Left lung (tissue), 10 donors: ENCODE data around the gene PRKCE. TPM values are rescaled to one million over a fixed set of nuclear protein-coding genes. Genes with fewer than 3 reads are reported as not detected.

Source experiments
- ATAC-seq: fragments of 200-7000 bp; cut with Tn5 transposase; one replicate; pipeline ENCODE4 v1.9.1; 2020; ENCODE audit warnings: moderate library complexity
- DNase-seq, 4 donors: peaks; one replicate each; pipeline ENCODE4 v3.0.0-alpha.2; 2013 to 2020
- H3K27ac ChIP-seq, 2 donors: fragments of 200-600 bp; sonication (generic) in 1 of 2; one replicate each; pipeline versions ENCODE4 v1.5.0 to v1.8.0; 2020 to 2021
- H3K27me3 ChIP-seq, 2 donors: fragments of 200-600 bp; sonication (generic) in 1 of 2; one replicate each; pipeline versions ENCODE4 v1.5.0 to v1.8.0; 2020 to 2021
- H3K36me3 ChIP-seq, 2 donors: fragments of 200-600 bp; sonication (generic) in 1 of 2; one replicate each; pipeline versions ENCODE4 v1.5.0 to v1.8.0; 2020 to 2021
- H3K4me1 ChIP-seq, 2 donors: fragments of 200-600 bp; one replicate each; pipeline ENCODE4 v1.8.0; 2021
- H3K4me3 ChIP-seq, 2 donors: fragments of 200-600 bp; sonication (generic) in 1 of 2; one replicate each; pipeline versions ENCODE4 v1.5.0 to v1.8.0; 2020 to 2021; ENCODE audit warnings: mild to moderate bottlenecking in 1 of 2
- H3K9me3 ChIP-seq, 2 donors: fragments of 200-600 bp; sonication (generic) in 1 of 2; one replicate each; pipeline versions ENCODE4 v1.5.0 to v1.8.0; 2020 to 2021
- CTCF ChIP-seq, 2 donors: fragments of 200-600 bp; sonication (generic) in 1 of 2; IDR thresholded peaks; one replicate each; pipeline versions ENCODE4 v1.5.0 to v1.8.0; 2021; ENCODE audit warnings: antibody characterized with exemption in 2 of 2
- intact Hi-C, 2 donors: fragments of 100-400 bp; cut with DNase I; formaldehyde crosslinking; loops; one replicate each; pipeline versions ENCODE4 v1.11.2 to v1.14.2; 2022
- polyA plus RNA-seq, 6 donors: library from polyadenylated mRNA; unstranded; fragments of 120-200 nt; gene quantifications; one replicate each; pipeline ENCODE4 v1.2.1, GENCODE V29; 2013; ENCODE audit not compliant: insufficient read length in 6 of 6
- total RNA-seq, 2 donors: library from RNA; stranded (reverse); fragmentation: NEBNext Ultra II Directional; extraction: Animal tissue kit (Norgen Biotek cat#: 25700); gene quantifications; one replicate each; pipeline ENCODE4 v1.2.1, GENCODE V29; 2021
- donor health status: DM: no; HTN: yes; CAD: no.
- donor health status: DM: no; HTN: no; CAD: no.

Gene PRKCE
- total and polyA plus RNA-seq, 8 donors: 12.0 to 56.9 (median 14.7) TPM

- H3K4me1 ChIP-seq: peaks cover 0 to 18% of the 10 kb centered on the region in 2 donors
- intact Hi-C loops: loop anchor here in 1 of 2 donors (10.0 kb wide), 1 partner anchor 286 kb away; no protein-coding TSS in a partner anchor
- no peaks in the 10 kb centered on the region for H3K27me3 ChIP-seq
- no peak for DNase-seq
- TF ChIP-seq CTCF (IDR thresholded peaks at IDR 0.05): no peak
- H3K27ac ChIP-seq: peak overlapping the region in 1 of 2 donors; percentile 10
- no peaks in the 10 kb centered on the region for H3K36me3 ChIP-seq
- no peak overlapping the region for H3K4me3 ChIP-seq
- H3K9me3 ChIP-seq: no peaks in the 10 kb centered on the region
- no peak for ATAC-seq
These were observed 278.9 kb downstream of the PRKCE start for GRCh38 chr2:45930396-45930792.

GRCh38 chr2:45932278-45932975 lies 281.0 kb downstream of the PRKCE start:
- no peaks in the 10 kb centered on the region for H3K36me3 ChIP-seq
- no peak for ATAC-seq

DNA sequence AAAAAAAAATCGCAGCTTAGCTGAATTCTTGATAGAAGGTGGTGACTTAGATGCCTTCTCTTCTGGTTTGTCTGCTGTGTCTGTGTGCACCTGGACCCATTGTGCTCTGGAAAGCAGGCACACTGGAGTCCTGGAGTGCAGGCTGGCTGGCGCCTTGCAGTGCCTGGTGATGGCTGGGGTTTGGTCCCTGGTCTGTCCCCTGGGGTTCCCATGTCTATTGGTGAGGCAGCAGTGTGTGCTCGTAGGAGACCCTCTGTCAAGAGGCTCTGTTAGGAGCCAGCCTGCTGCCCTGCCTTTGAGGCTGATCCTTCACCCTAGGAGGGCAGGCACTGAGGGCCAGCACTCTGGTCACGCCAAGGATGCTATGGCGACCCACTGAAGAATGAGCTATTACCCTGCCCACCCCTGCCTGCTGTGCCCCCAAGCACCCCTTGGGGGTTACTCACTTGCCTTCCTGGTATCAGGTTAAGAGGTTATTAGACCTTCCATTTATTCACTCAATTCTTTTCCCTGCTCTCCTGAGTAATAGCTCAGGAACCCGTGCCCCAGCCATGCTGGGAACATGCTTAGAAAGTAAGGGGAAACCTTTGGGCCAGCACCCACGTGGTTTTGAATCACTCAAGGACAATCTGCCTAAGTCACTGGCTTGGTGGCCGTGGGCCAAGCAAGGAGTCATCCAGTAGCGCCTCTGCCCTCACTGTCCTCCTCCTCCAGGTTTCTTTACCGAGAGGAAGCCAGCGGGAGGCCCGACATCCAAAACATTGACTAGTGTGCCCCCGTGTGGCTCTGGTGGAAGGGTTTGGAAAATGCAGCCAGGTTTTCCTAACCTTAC lies 284.5 kb downstream of the PRKCE start:
- peak; percentile 92 for ATAC-seq
- Histone ChIP-seq H3K9me3 (no peaks in the 10 kb centered on the region), H3K27me3 (no peaks in the 10 kb centered on the region), H3K36me3 (no peaks in the 10 kb centered on the region), H3K4me1 (peaks cover 15 to 33% of the 10 kb centered on the region in 2 donors), H3K27ac (peak overlapping the region; percentile 22 to 53), H3K4me3 (no peak overlapping the region)
- intact Hi-C loops: loop anchor here (5.0 to 10.0 kb wide), 2 partner anchors 291 to 294 kb away; no protein-coding TSS in a partner anchor
- peak; percentile 60 to 71 for TF ChIP-seq CTCF (IDR thresholded peaks at IDR 0.05)
- DNase-seq: peak; percentile 76 to 94 (median 90)

More at GRCh38 chr2:45932278-45932975, 281.0 kb downstream of the PRKCE start:
- intact Hi-C loops: loop anchor here in 1 of 2 donors (10.0 kb wide), 1 partner anchor 288 kb away; no protein-coding TSS in a partner anchor
- Histone ChIP-seq H3K9me3 (no peaks in the 10 kb centered on the region), H3K4me3 (no peak overlapping the region), H3K27me3 (no peaks in the 10 kb centered on the region), H3K27ac (no peak overlapping the region), H3K4me1 (peaks cover 4 to 30% of the 10 kb centered on the region in 2 donors)
- no peak for DNase-seq
- TF ChIP-seq CTCF (IDR thresholded peaks at IDR 0.05): no peak

DNA sequence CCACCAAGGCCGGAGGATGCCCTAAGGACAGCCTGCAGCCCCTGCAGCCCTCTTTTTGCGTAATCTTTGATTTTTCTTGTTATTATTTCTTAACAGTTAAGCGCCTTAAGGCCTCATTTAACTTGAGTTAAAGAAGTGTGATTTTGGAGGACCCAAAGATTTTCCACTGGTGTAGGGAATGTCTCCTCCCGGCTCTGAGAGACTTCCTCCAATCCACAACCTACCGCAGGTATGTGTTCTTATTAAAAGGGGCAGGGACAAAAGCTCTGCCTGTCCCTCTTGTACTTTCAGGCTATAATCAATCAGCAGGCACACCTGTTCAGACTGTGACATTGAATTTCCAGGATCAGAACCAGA lies 285.1 kb downstream of the PRKCE start:
- H3K36me3 ChIP-seq: no peaks in the 10 kb centered on the region
- no peak for DNase-seq
- peaks cover 15 to 35% of the 10 kb centered on the region in 2 donors for H3K4me1 ChIP-seq
- no peak overlapping the region for H3K4me3 ChIP-seq
- no peaks in the 10 kb centered on the region for H3K9me3 ChIP-seq
- peak overlapping the region in 1 of 2 donors; percentile 1 for H3K27ac ChIP-seq
- ATAC-seq: no peak
- no peak for TF ChIP-seq CTCF (IDR thresholded peaks at IDR 0.05)
- intact Hi-C loops: loop anchor here (5.0 to 10.0 kb wide), 2 partner anchors 292 to 294 kb away; no protein-coding TSS in a partner anchor
- H3K27me3 ChIP-seq: no peaks in the 10 kb centered on the region

DNA sequence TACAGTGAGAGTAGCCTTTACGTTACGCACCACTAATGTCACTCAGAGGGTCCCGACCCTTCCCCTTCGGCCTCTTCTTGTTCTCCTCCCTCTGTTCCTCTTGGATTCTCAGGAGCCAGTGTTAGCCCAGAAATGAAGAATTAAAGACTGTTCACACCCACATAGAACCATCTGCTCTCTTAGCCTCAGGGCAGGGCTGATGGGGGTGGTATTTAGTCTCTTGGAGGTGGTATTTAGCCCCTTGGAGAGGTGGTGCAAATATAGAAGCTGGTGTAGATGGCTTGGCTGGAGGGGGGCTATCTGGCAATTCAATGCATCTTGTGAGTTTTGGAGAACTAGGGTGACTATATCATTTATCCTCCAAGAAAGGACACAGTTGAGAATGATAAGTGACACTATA lies 286.5 kb downstream of the PRKCE start:
- peak overlapping the region; percentile 50 to 81 for H3K27ac ChIP-seq
- H3K27me3 ChIP-seq: no peaks in the 10 kb centered on the region
- peaks cover 15 to 44% of the 10 kb centered on the region in 2 donors for H3K4me1 ChIP-seq
- H3K4me3 ChIP-seq: no peak overlapping the region
- ATAC-seq (no peak), DNase-seq (no peak)
- no peaks in the 10 kb centered on the region for H3K9me3 ChIP-seq
- intact Hi-C loops: loop anchor here (5.0 to 10.0 kb wide), 2 partner anchors 293 to 296 kb away; no protein-coding TSS in a partner anchor
- H3K36me3 ChIP-seq: no peaks in the 10 kb centered on the region
- TF ChIP-seq CTCF (IDR thresholded peaks at IDR 0.05): no peak
